HG02642 (cell line): ENCODE results near the gene SLC10A6.

ENCODE experiments used
- ATAC-seq: cut with Tn5 transposase; IDR thresholded peaks from one replicate; pipeline ENCODE4 v1.9.1; 2021; ENCODE audit warnings: mild to moderate bottlenecking; ENCODE audit not compliant: unreplicated experiment, poor library complexity

SLC10A6 gene

GRCh38 chr4:86809809-86810208 lies 39.4 kb downstream of the SLC10A6 start:
- ATAC-seq, result no peak

GRCh38 chr4:86791126-86791525 lies 58.1 kb downstream of the SLC10A6 start:
- no peak for ATAC-seq

- no peak for ATAC-seq
Observed at GRCh38 chr4:86788826-86789225, 60.4 kb downstream of the SLC10A6 start.

GRCh38 chr4:86778175-86778574 lies 71.0 kb downstream of the SLC10A6 start:
- ATAC-seq, result no peak

- no peak for ATAC-seq
Observed at GRCh38 chr4:86775061-86775460, 74.1 kb downstream of the SLC10A6 start.
